ENCODE data around the gene FMNL3.

FMNL3 gene

GRCh38 chr12:49708851-49709250, 1.6 kb upstream of the FMNL3 start:
- DNase-seq: no peak

- no peak for DNase-seq
Observed at GRCh38 chr12:49707812-49708147, 575 bp upstream of the FMNL3 start.

GRCh38 chr12:49706351-49707127, 666 bp downstream of the FMNL3 start:
- no peak for DNase-seq

DNA sequence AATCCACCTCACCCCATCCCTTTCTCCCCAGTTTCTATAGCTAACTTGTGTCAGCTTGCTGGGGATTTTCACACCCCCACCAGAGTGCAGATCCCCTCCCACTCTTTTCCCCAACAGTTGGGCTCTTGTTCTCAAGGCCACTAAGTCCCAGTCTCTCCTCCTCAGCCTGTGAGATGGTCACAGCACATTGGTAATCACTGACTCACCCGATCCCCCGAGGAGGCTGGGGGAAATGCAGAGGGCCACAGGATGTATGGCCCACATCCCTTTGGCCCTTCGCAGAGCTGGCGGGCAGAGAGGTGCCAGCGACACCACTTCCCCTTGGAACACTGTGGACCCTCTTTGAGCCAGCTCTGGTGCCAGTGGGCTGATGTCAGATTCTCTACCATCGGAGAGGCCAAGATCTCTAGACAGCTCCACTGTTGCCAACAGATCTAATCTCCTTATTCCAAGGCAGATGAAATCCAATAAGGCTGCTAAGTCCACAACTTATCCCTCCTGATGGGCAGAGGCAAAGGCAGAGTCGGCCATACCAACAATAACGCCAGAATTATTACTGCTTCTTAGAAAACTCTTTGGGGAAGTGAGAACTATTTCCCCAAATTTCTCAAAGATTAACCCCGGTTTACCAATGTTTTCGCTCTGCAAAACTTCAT, 1.6 kb downstream of the FMNL3 start:
- no peak for DNase-seq

DNA sequence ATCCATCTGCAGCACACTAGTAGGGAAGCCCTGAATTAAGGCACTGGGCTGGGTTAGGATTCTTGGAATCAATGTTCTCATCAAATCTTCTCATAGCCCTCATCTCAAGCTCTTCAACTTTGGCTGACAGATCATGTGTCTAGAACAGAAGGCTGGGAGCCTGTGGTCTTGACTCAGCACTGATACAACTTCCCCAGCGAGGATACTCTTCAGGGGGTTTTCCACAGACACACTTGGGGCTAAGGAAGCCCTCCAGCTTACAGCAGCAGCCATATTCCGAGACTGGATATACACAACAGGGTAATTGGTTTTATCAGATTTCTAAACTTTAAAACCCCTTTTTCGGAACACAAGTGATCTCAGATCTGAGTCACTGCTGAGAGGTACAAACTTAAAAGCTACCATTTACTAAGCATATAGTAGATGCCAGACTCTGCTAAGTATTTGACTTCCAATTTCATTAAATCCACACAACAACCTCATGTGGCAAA, 3.5 kb downstream of the FMNL3 start:
- DNase-seq: no peak

- DNase-seq: no peak
Observed at GRCh38 chr12:49702676-49703215, 4.5 kb downstream of the FMNL3 start.

- DNase-seq: no peak
Observed at GRCh38 chr12:49702009-49702408, 5.2 kb downstream of the FMNL3 start.

DNA sequence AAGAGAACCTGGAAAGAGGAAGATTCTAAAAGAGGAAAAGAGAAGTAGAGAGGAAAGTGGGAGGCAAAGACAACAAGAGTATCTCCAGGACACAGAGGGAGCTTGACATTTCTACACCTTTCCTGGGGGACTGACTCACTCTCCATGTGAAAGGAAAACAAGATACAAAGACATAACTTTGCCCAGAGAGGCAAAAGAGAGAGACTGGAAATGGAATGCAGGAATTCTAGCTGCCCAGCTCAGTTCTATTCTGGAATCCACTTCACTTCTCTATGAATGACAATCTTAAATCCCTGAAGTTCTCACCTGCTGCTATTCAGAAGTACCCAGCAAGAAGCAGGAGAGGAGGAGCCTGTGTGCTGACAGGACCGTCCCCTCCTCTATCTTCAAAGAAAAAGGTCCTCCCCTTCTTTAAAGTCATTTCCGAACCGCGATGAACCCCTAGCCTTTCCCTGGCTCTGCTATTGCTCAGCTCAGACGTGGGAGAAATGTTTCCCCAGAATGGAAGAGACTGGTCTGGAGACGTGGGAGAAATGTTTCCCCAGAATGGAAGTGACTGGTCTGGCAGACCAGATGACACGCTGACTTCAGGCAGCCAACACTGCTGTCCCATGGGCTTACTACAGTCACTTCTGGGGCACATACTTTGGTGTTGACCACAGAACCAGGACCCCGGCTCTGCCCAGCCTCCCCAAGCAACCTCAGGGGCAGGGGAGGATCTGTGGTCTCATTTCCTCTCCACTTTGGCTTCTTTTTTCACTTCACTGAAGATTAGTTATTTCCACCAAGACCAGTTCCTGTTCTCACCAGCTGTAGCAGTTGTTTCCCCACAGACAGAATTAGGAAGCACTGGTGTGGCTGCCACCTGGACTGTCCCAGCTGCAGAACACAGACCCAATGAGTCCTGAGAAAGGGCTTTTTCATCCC, 8.3 kb downstream of the FMNL3 start:
- DNase-seq: no peak

DNA sequence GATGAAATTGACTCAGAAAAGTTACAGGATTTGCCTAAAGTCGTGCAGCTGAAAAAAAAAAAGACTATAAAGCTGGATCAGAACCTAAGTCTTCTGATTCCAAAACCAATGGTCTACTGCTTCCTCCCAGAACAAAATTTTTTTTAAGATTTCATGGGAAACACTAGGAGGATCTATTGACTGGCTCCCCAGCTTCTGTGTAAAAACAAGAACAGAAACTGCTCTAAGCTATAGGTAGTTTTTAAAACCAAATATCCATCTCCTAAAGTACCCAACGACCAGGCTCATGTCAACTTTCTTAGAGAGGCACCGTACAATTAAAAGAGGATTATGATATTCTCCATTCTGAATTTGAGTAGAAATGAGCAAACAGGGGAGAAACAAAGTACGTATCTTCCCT, 9.4 kb downstream of the FMNL3 start:
- no peak for DNase-seq

DNA sequence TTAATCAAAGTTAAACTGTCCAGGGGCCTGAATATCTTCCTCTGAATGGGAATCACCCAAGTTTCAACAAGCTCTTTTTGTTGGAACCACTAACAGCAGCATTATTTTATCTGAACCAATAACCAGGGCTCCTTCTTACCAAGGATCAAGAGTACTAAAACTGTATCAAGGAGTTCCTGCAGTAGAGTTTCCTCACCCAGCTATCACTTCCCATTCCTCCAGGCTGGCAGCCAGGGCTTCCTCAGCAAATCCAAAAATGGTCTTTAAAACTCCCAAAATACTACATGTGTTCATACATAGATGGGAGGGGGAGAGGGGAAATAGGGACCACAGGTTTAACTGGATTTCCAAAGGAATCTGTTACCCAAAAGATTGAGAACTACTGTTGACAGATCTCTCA, 10.5 kb downstream of the FMNL3 start:
- no peak for DNase-seq

DNA sequence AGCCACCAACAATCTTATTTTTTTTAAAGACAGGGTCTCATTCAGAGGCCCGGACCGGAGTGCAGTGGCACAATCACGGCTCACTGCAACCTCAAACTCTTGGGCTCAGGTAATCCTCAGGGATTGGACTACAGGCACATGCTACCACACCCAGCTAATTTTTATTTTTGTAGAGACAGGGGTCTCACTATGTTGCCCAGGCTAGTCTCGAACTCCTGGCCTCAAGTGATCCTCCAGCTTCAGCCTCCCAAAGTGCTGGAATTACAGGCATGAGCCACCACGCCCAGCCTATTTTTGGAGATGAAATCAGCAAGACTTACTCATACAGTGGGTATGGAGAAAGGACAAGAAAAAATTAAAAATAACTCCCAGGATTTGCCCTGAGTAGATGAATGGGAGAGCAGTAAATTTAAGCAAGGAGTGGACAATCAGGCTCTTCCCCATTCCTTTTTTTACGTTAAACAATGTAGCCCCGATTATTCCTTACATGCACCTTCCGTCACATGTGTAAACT, 13.2 kb downstream of the FMNL3 start:
- no peak for DNase-seq

DNA sequence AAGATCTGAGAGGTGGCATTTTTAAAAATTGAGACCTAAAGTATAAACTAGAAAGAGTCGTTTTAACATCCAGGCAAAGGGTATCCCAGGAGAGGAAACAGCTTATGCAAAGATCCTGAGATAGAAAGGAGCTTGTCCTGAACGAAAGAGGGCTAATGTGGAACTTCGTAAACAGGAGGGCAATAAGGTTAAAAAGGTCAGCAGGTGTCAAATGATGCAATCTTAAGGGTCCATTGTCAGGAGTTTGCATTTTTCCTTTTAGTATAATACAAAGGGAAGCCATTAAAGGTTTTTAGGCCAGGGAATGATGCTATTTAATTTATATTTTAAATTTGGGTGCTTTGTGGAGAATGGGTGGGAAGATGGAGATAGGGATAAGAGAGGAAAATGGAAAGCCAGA, 14.4 kb downstream of the FMNL3 start:
- DNase-seq: no peak

DNA sequence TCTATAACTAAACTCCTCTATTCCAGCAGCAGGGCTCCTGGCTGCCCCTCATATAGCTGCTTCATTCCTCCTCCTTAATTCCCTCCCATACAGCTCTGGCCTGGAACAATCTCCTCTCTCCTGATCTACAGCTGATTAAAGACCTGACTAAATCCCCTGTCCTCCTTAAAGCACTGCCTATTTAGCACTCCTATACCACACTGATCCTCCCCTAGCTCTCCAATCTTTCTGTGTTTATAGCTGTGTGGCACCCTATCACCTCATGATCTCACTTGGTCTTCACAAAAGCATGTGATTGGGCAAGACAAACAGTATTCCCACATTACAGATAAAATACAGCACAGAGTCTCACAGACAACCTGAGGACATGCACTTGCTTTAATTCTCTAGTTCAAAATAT, 17.4 kb downstream of the FMNL3 start:
- no peak for DNase-seq

DNA sequence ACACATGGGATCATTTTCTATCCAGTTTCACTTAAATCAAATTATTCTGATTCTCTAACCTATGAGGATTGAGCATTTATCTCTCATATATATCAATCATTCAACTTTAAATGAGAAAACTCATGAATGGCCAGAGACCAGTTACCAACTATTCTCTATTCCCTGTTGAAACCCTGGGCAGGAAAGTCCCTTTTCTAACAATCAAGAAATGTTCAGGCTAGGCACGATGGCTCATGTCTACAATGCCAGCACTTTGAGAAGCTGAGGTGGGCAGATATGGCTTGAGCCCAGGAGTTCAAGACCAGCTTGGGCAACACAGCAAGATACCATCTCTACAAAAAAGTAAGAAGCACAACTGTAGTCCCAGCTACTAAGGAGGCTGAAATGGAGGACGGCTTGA, 18.0 kb downstream of the FMNL3 start:
- no peak for DNase-seq

DNA sequence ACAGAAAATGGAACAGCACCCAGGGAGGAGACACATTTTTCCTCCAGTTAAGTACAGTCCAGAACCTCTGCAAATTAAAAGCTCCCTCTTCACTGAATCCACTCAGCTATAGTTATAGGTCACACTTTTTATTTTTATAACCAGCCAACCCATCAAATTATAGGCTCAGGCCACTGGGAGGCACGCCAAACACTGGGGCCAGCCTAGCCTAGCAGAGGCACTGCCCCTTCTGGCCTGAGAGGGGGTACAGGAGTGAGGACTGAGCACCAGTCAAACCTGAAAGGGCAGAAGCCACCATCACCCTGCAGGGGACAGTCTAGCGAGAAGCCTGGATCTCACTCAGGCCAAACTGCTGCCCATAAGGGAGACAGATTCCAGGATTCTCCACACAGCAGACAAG, 19.3 kb downstream of the FMNL3 start:
- DNase-seq: no peak

DNA sequence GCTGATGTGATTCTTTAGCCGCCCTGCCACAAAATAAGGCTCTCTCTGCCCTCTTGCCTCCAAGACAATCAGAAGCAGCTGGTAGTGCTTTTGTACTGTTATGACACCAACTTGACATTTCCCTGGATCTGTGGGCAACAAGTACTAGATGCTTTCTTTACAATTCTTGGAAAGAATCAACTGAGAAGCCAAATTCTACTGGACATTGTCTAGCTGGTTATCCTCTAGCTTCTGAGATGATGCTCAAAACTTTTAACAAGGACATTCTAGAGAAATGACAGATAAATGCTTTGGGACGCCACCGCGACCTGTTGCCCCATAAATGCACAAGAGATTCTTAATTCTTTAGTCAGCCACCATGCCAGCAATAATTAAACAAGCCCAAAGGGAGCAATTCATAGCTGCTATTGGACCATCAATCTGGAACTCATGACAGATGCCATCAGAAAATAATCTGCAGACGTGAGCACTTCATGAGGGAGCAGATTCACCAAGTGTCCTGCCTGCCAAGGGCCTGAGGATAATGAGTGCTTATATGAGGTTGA, 22.8 kb downstream of the FMNL3 start:
- DNase-seq: no peak

GRCh38 chr12:49683599-49684309, 23.5 kb downstream of the FMNL3 start:
- no peak for DNase-seq

DNA sequence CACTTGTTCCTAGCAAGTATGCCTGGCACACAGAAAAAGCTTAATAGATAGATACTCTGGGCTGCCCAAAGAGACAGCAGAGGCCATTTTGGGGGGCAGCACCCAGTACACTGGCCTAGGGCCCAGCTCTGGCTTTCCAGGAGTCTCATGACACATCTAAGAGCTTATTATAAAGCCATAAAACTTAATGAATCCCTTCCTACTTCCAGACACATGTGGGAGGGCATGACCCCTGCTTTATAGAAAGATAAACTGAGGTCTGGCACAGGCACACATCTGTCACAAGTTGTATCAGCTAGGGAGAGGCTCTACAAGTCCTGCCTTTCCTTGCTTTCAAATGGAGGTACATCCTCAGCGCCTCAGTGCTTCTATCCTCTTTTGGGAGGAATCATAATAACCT, 27.1 kb downstream of the FMNL3 start:
- no peak for DNase-seq

GRCh38 chr12:49678711-49679110, 28.5 kb downstream of the FMNL3 start:
- DNase-seq: no peak

DNA sequence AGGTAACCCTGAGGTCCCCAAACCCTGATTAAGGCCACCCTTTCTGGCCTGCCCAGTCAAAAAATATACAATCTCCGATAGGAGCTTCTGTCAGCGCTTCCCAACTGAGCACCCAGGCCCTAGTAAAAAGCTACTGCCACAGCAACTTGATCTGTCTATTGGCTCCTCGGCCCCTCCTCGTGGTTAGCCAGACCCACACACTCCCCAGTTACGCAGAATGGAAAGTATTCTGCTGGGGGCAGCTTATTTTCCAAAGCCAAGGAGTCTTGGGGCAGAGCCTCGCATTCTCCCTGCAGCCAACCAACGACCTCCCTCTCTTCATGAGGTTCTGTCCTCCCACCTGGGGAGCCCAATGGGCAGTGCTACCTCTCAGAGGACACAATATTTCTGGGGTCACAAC, 32.1 kb downstream of the FMNL3 start:
- DNase-seq: no peak

DNA sequence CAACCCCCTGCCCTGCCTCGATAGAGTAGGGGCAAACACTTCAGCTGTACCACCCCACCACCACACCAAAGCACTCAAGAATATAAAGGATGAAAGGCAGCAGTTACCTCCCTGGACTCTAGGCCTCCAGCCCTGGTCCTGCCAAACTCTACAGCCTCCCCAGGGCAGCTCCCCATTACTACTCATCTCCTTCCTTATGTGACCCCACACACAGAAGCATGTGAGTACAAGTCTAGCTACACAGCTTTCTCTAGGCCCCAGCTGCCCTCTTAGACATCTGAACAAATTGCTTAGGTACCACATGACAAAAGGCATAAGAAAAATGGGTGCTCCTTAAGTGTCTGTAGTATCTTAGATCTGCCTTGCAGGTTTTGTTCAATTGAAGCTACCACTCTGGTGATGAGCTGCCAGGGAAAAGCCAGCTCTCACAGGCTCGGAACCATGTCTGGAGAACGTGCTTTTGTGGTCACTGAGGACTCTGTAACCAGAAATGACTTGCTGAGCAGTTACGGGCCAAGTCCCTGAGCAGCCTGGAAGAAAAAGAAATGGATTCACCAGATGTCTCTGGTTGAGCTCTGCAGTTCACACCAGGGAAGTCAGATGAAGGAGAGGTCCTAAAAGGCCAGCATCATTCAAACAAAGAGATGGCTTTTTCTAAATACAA, 32.8 kb downstream of the FMNL3 start:
- no peak for DNase-seq

All from NCI-H1930 (cell line).